ENCODE measurements around the gene DENND4C. TPM values are rescaled to one million over a fixed set of nuclear protein-coding genes. Genes with fewer than 3 reads are reported as not detected.

Gene DENND4C
- total RNA-seq, 1 donor from 2014 or later, result 34.5 TPM

DNA sequence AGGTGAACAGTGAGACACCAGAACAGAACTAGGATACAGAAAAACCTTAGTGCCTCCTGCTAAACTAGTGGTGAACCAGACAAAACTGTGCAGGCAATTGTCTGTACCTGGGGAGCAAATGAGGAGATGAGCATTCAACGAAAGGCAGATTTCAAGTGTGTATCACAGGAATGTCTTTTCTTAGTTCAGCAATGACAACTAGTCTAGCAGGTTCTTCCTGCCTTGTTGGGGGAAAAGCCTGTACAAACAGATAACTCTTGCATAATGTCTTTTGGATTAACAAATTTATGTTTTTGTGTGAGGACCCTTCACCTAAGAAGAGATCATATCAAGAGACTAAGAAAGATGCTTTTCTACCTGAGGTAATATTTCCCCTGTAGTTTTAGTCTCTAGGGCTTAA, 21.8 kb upstream of the DENND4C start:
- Mint-ChIP-seq H3K9me3 (ENCODE audit: unreplicated experiment) (no peaks in the 10 kb centered on the region), H3K27ac (ENCODE audit: unreplicated experiment) (no peak overlapping the region), H3K4me3 (ENCODE audit: unreplicated experiment) (no peak overlapping the region), H3K27me3 (ENCODE audit: unreplicated experiment) (no peaks in the 10 kb centered on the region), H3K36me3 (ENCODE audit: unreplicated experiment) (no peaks in the 10 kb centered on the region), H3K4me1 (ENCODE audit: low read depth, unreplicated experiment) (no peaks in the 10 kb centered on the region)
- DNase-seq, result no peak
- TF ChIP-seq, protein P1, sequence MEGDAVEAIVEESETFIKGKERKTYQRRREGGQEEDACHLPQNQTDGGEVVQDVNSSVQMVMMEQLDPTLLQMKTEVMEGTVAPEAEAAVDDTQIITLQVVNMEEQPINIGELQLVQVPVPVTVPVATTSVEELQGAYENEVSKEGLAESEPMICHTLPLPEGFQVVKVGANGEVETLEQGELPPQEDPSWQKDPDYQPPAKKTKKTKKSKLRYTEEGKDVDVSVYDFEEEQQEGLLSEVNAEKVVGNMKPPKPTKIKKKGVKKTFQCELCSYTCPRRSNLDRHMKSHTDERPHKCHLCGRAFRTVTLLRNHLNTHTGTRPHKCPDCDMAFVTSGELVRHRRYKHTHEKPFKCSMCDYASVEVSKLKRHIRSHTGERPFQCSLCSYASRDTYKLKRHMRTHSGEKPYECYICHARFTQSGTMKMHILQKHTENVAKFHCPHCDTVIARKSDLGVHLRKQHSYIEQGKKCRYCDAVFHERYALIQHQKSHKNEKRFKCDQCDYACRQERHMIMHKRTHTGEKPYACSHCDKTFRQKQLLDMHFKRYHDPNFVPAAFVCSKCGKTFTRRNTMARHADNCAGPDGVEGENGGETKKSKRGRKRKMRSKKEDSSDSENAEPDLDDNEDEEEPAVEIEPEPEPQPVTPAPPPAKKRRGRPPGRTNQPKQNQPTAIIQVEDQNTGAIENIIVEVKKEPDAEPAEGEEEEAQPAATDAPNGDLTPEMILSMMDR (IDR thresholded peaks at IDR 0.05; ENCODE audit: partially characterized antibody, unreplicated experiment), result no peak

DNA sequence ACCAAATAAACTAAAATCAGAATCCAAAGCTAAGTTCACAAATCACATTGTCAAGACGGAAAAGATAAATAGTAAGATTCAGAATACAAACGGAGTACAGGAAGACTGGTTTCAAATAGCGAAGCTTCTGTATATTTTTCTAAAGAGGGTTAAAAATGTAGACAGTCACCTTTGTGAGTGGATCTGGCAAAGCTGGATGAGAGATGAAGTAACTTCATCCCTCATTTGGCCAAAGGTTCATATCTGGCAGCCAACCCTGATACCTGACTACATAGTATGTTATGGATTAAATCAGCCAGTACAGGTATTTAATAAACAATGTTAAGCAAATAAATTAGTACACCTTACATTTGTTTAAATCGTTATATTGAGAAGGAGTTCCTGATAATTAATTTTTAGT, 21.3 kb upstream of the DENND4C start:
- Mint-ChIP-seq H3K4me1 (ENCODE audit: low read depth, unreplicated experiment) (no peaks in the 10 kb centered on the region), H3K36me3 (ENCODE audit: unreplicated experiment) (no peaks in the 10 kb centered on the region), H3K27me3 (ENCODE audit: unreplicated experiment) (no peaks in the 10 kb centered on the region), H3K27ac (ENCODE audit: unreplicated experiment) (no peak overlapping the region), H3K4me3 (ENCODE audit: unreplicated experiment) (no peak overlapping the region), H3K9me3 (ENCODE audit: unreplicated experiment) (no peaks in the 10 kb centered on the region)
- DNase-seq, result no peak
- TF ChIP-seq, protein P1 (IDR thresholded peaks at IDR 0.05; ENCODE audit: partially characterized antibody, unreplicated experiment), result no peak

- Mint-ChIP-seq H3K9me3 (ENCODE audit: unreplicated experiment) (no peaks in the 10 kb centered on the region), H3K27ac (ENCODE audit: unreplicated experiment) (no peak overlapping the region), H3K4me1 (ENCODE audit: low read depth, unreplicated experiment) (no peaks in the 10 kb centered on the region), H3K4me3 (ENCODE audit: unreplicated experiment) (no peak overlapping the region), H3K36me3 (ENCODE audit: unreplicated experiment) (no peaks in the 10 kb centered on the region), H3K27me3 (ENCODE audit: unreplicated experiment) (no peaks in the 10 kb centered on the region)
- TF ChIP-seq, protein P1 (IDR thresholded peaks at IDR 0.05; ENCODE audit: partially characterized antibody, unreplicated experiment), result no peak
- no peak for DNase-seq
Measured at GRCh38 chr9:19213823-19214222, 16.7 kb upstream of the DENND4C start.

- Mint-ChIP-seq H3K9me3 (ENCODE audit: unreplicated experiment) (no peaks in the 10 kb centered on the region), H3K27ac (ENCODE audit: unreplicated experiment) (no peak overlapping the region), H3K4me3 (ENCODE audit: unreplicated experiment) (no peak overlapping the region), H3K27me3 (ENCODE audit: unreplicated experiment) (no peaks in the 10 kb centered on the region), H3K36me3 (ENCODE audit: unreplicated experiment) (no peaks in the 10 kb centered on the region), H3K4me1 (ENCODE audit: low read depth, unreplicated experiment) (no peaks in the 10 kb centered on the region)
- DNase-seq, result no peak
- TF ChIP-seq, protein P1 (IDR thresholded peaks at IDR 0.05; ENCODE audit: partially characterized antibody, unreplicated experiment), result no peak
Measured at GRCh38 chr9:19216466-19216865, 14.0 kb upstream of the DENND4C start.

GRCh38 chr9:19221326-19221725, 9.2 kb upstream of the DENND4C start:
- Mint-ChIP-seq H3K27ac (ENCODE audit: unreplicated experiment) (no peak overlapping the region), H3K27me3 (ENCODE audit: unreplicated experiment) (no peaks in the 10 kb centered on the region), H3K9me3 (ENCODE audit: unreplicated experiment) (no peaks in the 10 kb centered on the region), H3K4me3 (ENCODE audit: unreplicated experiment) (no peak overlapping the region), H3K36me3 (ENCODE audit: unreplicated experiment) (no peaks in the 10 kb centered on the region), H3K4me1 (ENCODE audit: low read depth, unreplicated experiment) (no peaks in the 10 kb centered on the region)
- DNase-seq, result no peak
- TF ChIP-seq, protein P1 (IDR thresholded peaks at IDR 0.05; ENCODE audit: partially characterized antibody, unreplicated experiment), result no peak

All from glutamatergic neuron (in vitro differentiated cells).